Right lobe of liver (tissue), 6 donors: ENCODE measurements around the gene LIN28B. TPM values are rescaled to one million over a fixed set of nuclear protein-coding genes. Genes with fewer than 3 reads are reported as not detected.
"Not testable (repeated sequence)": the region's sequence is repeated elsewhere in the genome, so short reads cannot be mapped to it uniquely, and the experiment has no call there.

ENCODE experiments used
- ATAC-seq, 4 donors: fragments of 200-7000 bp; cut with Tn5 transposase; one replicate each; pipeline ENCODE4 v1.9.1; 2020; ENCODE audit warnings: mild to moderate bottlenecking in 4 of 4, moderate library complexity in 4 of 4
- DNase-seq, 3 donors: peaks; one replicate each; pipeline ENCODE4 v3.0.0-alpha.2; 2020
- H3K27ac ChIP-seq, 3 donors: fragments of 200-600 bp; one replicate each; pipeline ENCODE4 v1.8.0; 2022
- H3K27me3 ChIP-seq, 2 donors: fragments of 200-600 bp; one replicate each; pipeline ENCODE4 v1.8.0; 2022
- H3K36me3 ChIP-seq, 4 donors: fragments of 200-600 bp; sonication (generic) in 1 of 4; one replicate each; pipeline versions ENCODE4 v1.5.1 to v1.8.0; 2017 to 2022; ENCODE audit warnings: control low read depth in 1 of 4
- H3K4me1 ChIP-seq, 4 donors: fragments of 200-600 bp; sonication (generic) in 1 of 4; one replicate each; pipeline versions ENCODE4 v1.5.1 to v1.8.0; 2017 to 2022; ENCODE audit warnings: control low read depth in 1 of 4
- H3K4me3 ChIP-seq, 3 donors: fragments of 200-600 bp; one replicate each; pipeline ENCODE4 v1.8.0; 2022
- H3K9me3 ChIP-seq, 4 donors: fragments of 200-600 bp; sonication (generic) in 1 of 4; one replicate each; pipeline versions ENCODE4 v1.5.1 to v1.8.0; 2017 to 2022; ENCODE audit warnings: control low read depth in 1 of 4
- POLR2A ChIP-seq: fragments of 450-650 bp; IDR thresholded peaks from one replicate; pipeline ENCODE4 v1.6.1; 2017; ENCODE audit warnings: antibody characterized with exemption, mild to moderate bottlenecking
- WGBS: methylation state at CpG from one replicate; pipeline ENCODE4 v1.1.6; 2018; ENCODE audit warnings: low coverage, low lambda C conversion rate; ENCODE audit not compliant: insufficient coverage; ENCODE audit errors: missing lambda C conversion rate; 5-methylcytosine and 5-hydroxymethylcytosine counted together
- intact Hi-C, 2 donors: fragments of 100-400 bp; cut with DNase I; formaldehyde crosslinking; loops; one replicate each; pipeline versions ENCODE4 v1.11.2 to v1.14.1; 2022
- total RNA-seq, 6 experiments: library from RNA; depleted of rRNA in 2 of 6; stranded (reverse); fragments of >200 nt in 2 of 6; fragmentation: NEBNext Ultra II Directional in 3 of 6; extraction: Animal tissue kit (Norgen Biotek cat#: 25700) in 3 of 6; gene quantifications; one replicate each; pipeline versions ENCODE4 v1.1.0 to v1.2.4, GENCODE V29; 2016 to 2023
- TF ChIP-seq, protein P1 (sequence below), 4 donors: fragments of 200-600 bp in 3 of 4; fragments of 450-650 bp in 1 of 4; IDR thresholded peaks; one replicate each; pipeline versions ENCODE4 v1.5.1 to v1.8.0; 2016 to 2022; ENCODE audit warnings: antibody characterized with exemption in 4 of 4, mild to moderate bottlenecking in 2 of 4
- donor health status: DM: no; HTN: yes; CAD: no.
- donor health status: DM: no; HTN: no; CAD: no.
- donor health status: DM: no; HTN: no; CAD: no.
- donor health status: DM: no; HTN: yes; CAD: no.
- donor health status: DM: no; HTN: yes; CAD: no.

LIN28B gene
- total RNA-seq, 6 experiments from 2014 or later: not detected

DNA sequence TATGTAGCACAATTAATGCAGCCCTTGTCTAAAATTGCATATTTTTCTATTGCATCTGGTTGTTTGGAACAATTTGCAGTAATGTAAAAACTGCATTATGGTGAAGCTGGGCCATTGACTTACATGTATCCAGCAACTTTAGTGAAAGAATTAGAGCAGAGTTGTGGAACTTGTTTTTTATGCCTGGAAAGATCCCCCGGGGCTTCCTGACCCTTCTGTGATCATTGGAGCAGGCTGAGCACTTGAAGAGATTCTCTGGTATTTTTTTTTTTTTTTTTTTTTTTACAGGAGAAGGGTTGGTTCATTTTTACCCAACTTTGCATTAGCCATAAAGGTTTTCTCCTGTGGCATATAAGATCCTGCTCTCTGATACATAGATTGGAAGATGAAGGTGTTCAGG lies 45.0 kb downstream of the LIN28B start:
- 33% methylated on average over 1 of the region's 1 CpG for WGBS
- Histone ChIP-seq H3K36me3 (no peaks in the 10 kb centered on the region), H3K27ac (no peak overlapping the region), H3K4me1 (no peaks in the 10 kb centered on the region), H3K4me3 (no peak overlapping the region), H3K9me3 (no peaks in the 10 kb centered on the region), H3K27me3 (no peaks in the 10 kb centered on the region)
- ATAC-seq: no peak
- intact Hi-C loops: no loop called here
- no peak for DNase-seq
- TF ChIP-seq, protein P1, sequence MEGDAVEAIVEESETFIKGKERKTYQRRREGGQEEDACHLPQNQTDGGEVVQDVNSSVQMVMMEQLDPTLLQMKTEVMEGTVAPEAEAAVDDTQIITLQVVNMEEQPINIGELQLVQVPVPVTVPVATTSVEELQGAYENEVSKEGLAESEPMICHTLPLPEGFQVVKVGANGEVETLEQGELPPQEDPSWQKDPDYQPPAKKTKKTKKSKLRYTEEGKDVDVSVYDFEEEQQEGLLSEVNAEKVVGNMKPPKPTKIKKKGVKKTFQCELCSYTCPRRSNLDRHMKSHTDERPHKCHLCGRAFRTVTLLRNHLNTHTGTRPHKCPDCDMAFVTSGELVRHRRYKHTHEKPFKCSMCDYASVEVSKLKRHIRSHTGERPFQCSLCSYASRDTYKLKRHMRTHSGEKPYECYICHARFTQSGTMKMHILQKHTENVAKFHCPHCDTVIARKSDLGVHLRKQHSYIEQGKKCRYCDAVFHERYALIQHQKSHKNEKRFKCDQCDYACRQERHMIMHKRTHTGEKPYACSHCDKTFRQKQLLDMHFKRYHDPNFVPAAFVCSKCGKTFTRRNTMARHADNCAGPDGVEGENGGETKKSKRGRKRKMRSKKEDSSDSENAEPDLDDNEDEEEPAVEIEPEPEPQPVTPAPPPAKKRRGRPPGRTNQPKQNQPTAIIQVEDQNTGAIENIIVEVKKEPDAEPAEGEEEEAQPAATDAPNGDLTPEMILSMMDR (IDR thresholded peaks at IDR 0.05): no peak
- no peak for TF ChIP-seq POLR2A

DNA sequence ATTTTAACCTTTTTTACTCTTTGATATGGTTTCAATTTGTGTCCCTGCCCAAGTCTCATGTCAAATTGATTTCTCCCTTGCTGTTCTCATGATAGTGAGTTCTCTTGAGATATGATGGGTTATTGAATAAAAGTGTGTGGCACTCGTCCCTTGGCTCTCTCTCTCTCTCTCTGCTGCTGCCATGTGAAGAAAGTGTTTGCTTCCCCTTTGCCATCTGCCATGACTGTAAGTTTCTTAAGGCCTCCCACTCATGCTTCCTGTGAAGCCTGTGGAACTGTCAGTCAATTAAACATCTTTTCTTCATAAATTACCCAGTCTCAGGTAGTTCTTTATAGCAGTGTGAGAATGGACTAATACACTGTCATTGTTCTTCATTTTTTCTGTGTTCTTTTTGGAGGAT lies 48.5 kb downstream of the LIN28B start:
- ATAC-seq (no peak), DNase-seq (no peak)
- Histone ChIP-seq H3K4me1 (no peaks in the 10 kb centered on the region), H3K36me3 (no peaks in the 10 kb centered on the region), H3K9me3 (no peaks in the 10 kb centered on the region), H3K4me3 (no peak overlapping the region), H3K27me3 (no peaks in the 10 kb centered on the region), H3K27ac (no peak overlapping the region)
- 0% methylated on average over 1 of the region's 1 CpG for WGBS
- intact Hi-C loops: no loop called here
- TF ChIP-seq, protein P1 (IDR thresholded peaks at IDR 0.05): no peak
- TF ChIP-seq POLR2A: no peak

DNA sequence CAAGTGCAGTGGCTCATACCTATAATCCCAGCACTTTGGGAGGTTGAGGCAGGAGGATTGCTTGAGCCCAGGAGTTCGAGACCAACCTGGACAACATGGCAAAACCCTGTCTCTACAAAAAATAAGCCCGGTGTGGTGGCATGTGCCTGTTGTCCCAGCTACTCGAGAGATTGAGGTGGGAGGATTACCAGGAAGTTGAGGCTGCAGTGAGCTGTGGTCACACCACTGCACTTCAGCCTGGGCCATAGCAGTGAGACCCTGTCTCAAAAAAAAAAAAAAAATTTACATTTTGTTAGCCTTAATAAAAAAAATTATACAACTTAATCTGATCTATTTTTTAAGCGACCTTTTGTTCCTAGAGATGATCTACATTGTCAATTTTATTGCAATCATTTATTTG lies 56.6 kb downstream of the LIN28B start:
- DNase-seq, H3K36me3 ChIP-seq: not testable (repeated sequence)

DNA sequence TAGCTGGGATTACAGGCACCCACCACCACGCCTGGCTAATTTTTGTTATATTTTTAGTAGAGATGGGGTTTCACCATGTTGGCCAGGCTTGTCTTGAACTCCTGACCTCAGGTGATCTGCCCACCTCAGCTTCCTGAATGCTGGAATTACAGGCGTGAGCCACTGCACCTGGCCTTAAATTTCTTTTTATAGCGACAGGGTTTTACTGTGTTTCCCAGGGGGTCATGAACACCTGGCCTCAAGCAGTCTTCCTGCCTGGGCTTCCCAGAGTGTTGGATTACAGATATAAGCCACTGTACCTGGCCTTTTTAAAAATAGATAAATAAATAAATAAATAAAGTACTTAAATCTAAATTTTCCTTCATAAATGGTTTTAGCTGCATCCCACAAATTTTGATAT lies 57.5 kb downstream of the LIN28B start:
- Histone ChIP-seq H3K36me3 (no peaks in the 10 kb centered on the region), H3K4me3 (no peak overlapping the region), H3K27me3 (no peaks in the 10 kb centered on the region), H3K9me3 (no peaks in the 10 kb centered on the region), H3K4me1 (no peaks in the 10 kb centered on the region), H3K27ac (no peak overlapping the region)
- TF ChIP-seq, protein P1 (IDR thresholded peaks at IDR 0.05): no peak
- no peak for TF ChIP-seq POLR2A
- intact Hi-C loops: no loop called here
- ATAC-seq (no peak), DNase-seq (no peak)
- 70% methylated on average over 3 of the region's 3 CpGs for WGBS

More for the DNA sequence above, 56.6 kb downstream of the LIN28B start:
- H3K27me3 ChIP-seq, H3K4me3 ChIP-seq, H3K9me3 ChIP-seq, H3K4me1 ChIP-seq, ATAC-seq, H3K27ac ChIP-seq, intact Hi-C loops: not testable (repeated sequence)
- WGBS: 70% methylated on average over 4 of the region's 4 CpGs

DNA sequence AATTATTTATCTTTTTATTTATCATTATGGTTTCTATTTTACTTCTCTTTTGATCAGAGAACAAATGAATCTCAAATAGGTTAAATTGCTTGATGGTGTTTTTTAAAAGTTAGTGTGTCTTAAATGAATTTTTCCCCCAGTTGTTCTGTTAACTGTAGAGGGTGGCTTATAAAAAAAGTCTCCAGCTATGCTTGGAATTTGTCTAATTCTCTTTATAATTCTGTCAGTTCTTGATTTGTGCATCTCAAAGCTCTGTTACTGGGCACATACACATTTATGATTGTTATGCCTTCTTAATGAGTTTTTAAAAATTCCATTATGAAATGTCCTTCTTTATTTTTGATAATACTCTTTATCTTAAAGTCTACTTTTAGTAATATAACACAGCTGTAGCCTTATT lies 58.0 kb downstream of the LIN28B start:
- ATAC-seq: no peak
- Histone ChIP-seq H3K4me3 (no peak overlapping the region), H3K36me3 (no peaks in the 10 kb centered on the region), H3K27me3 (no peaks in the 10 kb centered on the region), H3K27ac (no peak overlapping the region), H3K9me3 (no peaks in the 10 kb centered on the region), H3K4me1 (no peaks in the 10 kb centered on the region)
- intact Hi-C loops: no loop called here
- DNase-seq: no peak
- no peak for TF ChIP-seq POLR2A
- TF ChIP-seq, protein P1 (IDR thresholded peaks at IDR 0.05): no peak
